Body of pancreas (tissue), 4 donors: ENCODE data around the gene GOLGA3.

Experiments used
- CTCF ChIP-seq, 7 experiments: fragments of 450-650 bp in 4 of 7; fragments of 200-600 bp in 3 of 7; sonication (generic) in 3 of 7; IDR thresholded peaks; one replicate each; pipeline ENCODE4 v1.5.1; 2016 to 2019; ENCODE audit warnings: antibody characterized with exemption in 7 of 7
- POLR2A ChIP-seq, 3 donors: fragments of 450-650 bp; IDR thresholded peaks; one replicate each; pipeline ENCODE4 v1.6.1; 2016; ENCODE audit warnings: antibody characterized with exemption in 3 of 3, mild to moderate bottlenecking in 2 of 3

- TF ChIP-seq CTCF (IDR thresholded peaks at IDR 0.05): no peak
- no peak for TF ChIP-seq POLR2A (IDR thresholded peaks at IDR 0.05)
Observed at GRCh38 chr12:132730353-132730752, 98.3 kb downstream of the GOLGA3 start.
